Endothelial cell (in vitro differentiated cells): ENCODE data around the gene DTX4. TPM values are rescaled to one million over a fixed set of nuclear protein-coding genes. Genes with fewer than 3 reads are reported as not detected.

Source experiments
- DNase-seq: peaks from one replicate; pipeline ENCODE4 v3.0.0; 2021; ENCODE audit warnings: low spot score
- H3K27ac Mint-ChIP-seq: one replicate; pipeline ENCODE4 v1.8.0; 2021; ENCODE audit warnings: mixed read lengths, inconsistent platforms; ENCODE audit not compliant: unreplicated experiment
- H3K27me3 Mint-ChIP-seq: one replicate; pipeline ENCODE4 v1.8.0; 2021; ENCODE audit warnings: mild to moderate bottlenecking, moderate library complexity, mixed read lengths, inconsistent platforms; ENCODE audit not compliant: unreplicated experiment
- H3K36me3 Mint-ChIP-seq: one replicate; pipeline ENCODE4 v1.8.0; 2021; ENCODE audit warnings: mild to moderate bottlenecking, low read depth, mixed read lengths, inconsistent platforms; ENCODE audit not compliant: unreplicated experiment
- H3K4me1 Mint-ChIP-seq: one replicate; pipeline ENCODE4 v1.8.0; 2021; ENCODE audit warnings: mild to moderate bottlenecking, mixed read lengths, inconsistent platforms; ENCODE audit not compliant: unreplicated experiment
- H3K4me3 Mint-ChIP-seq: one replicate; pipeline ENCODE4 v1.8.0; 2021; ENCODE audit warnings: mild to moderate bottlenecking, mixed read lengths, inconsistent platforms; ENCODE audit not compliant: unreplicated experiment
- H3K9me3 Mint-ChIP-seq: one replicate; pipeline ENCODE4 v1.8.0; 2021; ENCODE audit warnings: mixed read lengths, inconsistent platforms; ENCODE audit not compliant: unreplicated experiment
- CTCF ChIP-seq: fragments of 200-600 bp; sonication (generic); IDR thresholded peaks from one replicate; pipeline ENCODE4 v1.5.0; 2021; ENCODE audit warnings: antibody characterized with exemption; ENCODE audit not compliant: unreplicated experiment
- total RNA-seq: library from RNA; stranded (reverse); fragmentation: NEBNext Ultra II Directional; extraction: Animal tissue kit (Norgen Biotek cat#: 25700); gene quantifications from one replicate; pipeline ENCODE4 v1.2.1, GENCODE V29; 2021; ENCODE audit not compliant: unreplicated experiment

Gene DTX4
- total RNA-seq, 1 donor from 2014 or later = 29.4 TPM

GRCh38 chr11:59218319-59218718 lies 46.4 kb downstream of the DTX4 start:
- DNase-seq = no peak
- H3K27ac Mint-ChIP-seq = no peak overlapping the region
- no peaks in the 10 kb centered on the region for H3K27me3 Mint-ChIP-seq
- no peaks in the 10 kb centered on the region for H3K4me1 Mint-ChIP-seq
- no peak overlapping the region for H3K4me3 Mint-ChIP-seq
- H3K36me3 Mint-ChIP-seq = no peaks in the 10 kb centered on the region
- TF ChIP-seq CTCF = no peak
- H3K9me3 Mint-ChIP-seq = no peaks in the 10 kb centered on the region

GRCh38 chr11:59218893-59219292 lies 47.0 kb downstream of the DTX4 start:
- DNase-seq = no peak
- H3K27me3 Mint-ChIP-seq = no peaks in the 10 kb centered on the region
- H3K27ac Mint-ChIP-seq = no peak overlapping the region
- H3K36me3 Mint-ChIP-seq = no peaks in the 10 kb centered on the region
- no peak for TF ChIP-seq CTCF
- H3K4me3 Mint-ChIP-seq = no peak overlapping the region
- H3K4me1 Mint-ChIP-seq = no peaks in the 10 kb centered on the region
- H3K9me3 Mint-ChIP-seq = no peaks in the 10 kb centered on the region

GRCh38 chr11:59219836-59220235 lies 47.9 kb downstream of the DTX4 start:
- Mint-ChIP-seq H3K36me3 (no peaks in the 10 kb centered on the region), H3K4me1 (no peaks in the 10 kb centered on the region), H3K27ac (no peak overlapping the region), H3K9me3 (no peaks in the 10 kb centered on the region), H3K27me3 (no peaks in the 10 kb centered on the region), H3K4me3 (no peak overlapping the region)
- no peak for DNase-seq
- no peak for TF ChIP-seq CTCF

GRCh38 chr11:59221441-59221840 lies 49.5 kb downstream of the DTX4 start:
- Mint-ChIP-seq H3K27ac (no peak overlapping the region), H3K4me1 (no peaks in the 10 kb centered on the region), H3K36me3 (no peaks in the 10 kb centered on the region), H3K4me3 (no peak overlapping the region), H3K27me3 (no peaks in the 10 kb centered on the region), H3K9me3 (no peaks in the 10 kb centered on the region)
- TF ChIP-seq CTCF = no peak
- DNase-seq = no peak

GRCh38 chr11:59222464-59223060 lies 50.6 kb downstream of the DTX4 start:
- DNase-seq = no peak
- H3K9me3 Mint-ChIP-seq = no peaks in the 10 kb centered on the region
- H3K36me3 Mint-ChIP-seq = no peaks in the 10 kb centered on the region
- no peak overlapping the region for H3K4me3 Mint-ChIP-seq
- H3K4me1 Mint-ChIP-seq = no peaks in the 10 kb centered on the region
- TF ChIP-seq CTCF = no peak
- no peaks in the 10 kb centered on the region for H3K27me3 Mint-ChIP-seq
- no peak overlapping the region for H3K27ac Mint-ChIP-seq
